GM23338 (cell line): ENCODE data around the gene ZFP36.

ENCODE experiments used
- CREB1 ChIP-seq: fragments of 250-450 bp; sonication (Bioruptor Pico); IDR thresholded peaks from 2 replicates; pipeline ENCODE4 v1.5.0; 2020; ENCODE audit warnings: low read depth, mild to moderate bottlenecking, moderate library complexity
- CTCF ChIP-seq, 2 experiments: fragments of 200-600 bp in 1 of 2; sonication (generic) in 1 of 2; conservative IDR thresholded peaks; 2 replicates each; pipeline versions ENCODE4 v1.5.1 to v1.6.1; 2016 to 2017; ENCODE audit warnings: antibody characterized with exemption in 2 of 2, low read depth in 2 of 2, mild to moderate bottlenecking in 2 of 2, moderate library complexity in 1 of 2
- ETS1 ChIP-seq: IDR thresholded peaks from 2 replicates; pipeline ENCODE4 v1.6.1; 2016; ENCODE audit warnings: antibody characterized with exemption
- EZH2 ChIP-seq: fragments of 200-600 bp; sonication (generic); IDR thresholded peaks from one replicate; pipeline ENCODE4 v1.8.0; 2017; ENCODE audit warnings: antibody characterized with exemption, mild to moderate bottlenecking, low read depth; ENCODE audit not compliant: unreplicated experiment
- EZH2phosphoT487 ChIP-seq: fragments of 200-600 bp; sonication (generic); IDR thresholded peaks from one replicate; pipeline ENCODE4 v1.8.1; 2018; ENCODE audit warnings: antibody characterized with exemption; ENCODE audit not compliant: unreplicated experiment
- JUNB ChIP-seq: IDR thresholded peaks from one replicate; pipeline ENCODE4 v1.6.1; 2016; ENCODE audit warnings: antibody characterized with exemption; ENCODE audit not compliant: unreplicated experiment
- NANOG ChIP-seq: IDR thresholded peaks from 2 replicates; pipeline ENCODE4 v1.6.1; 2016; ENCODE audit warnings: antibody characterized with exemption, borderline replicate concordance
- POLR2AphosphoS5 ChIP-seq: IDR thresholded peaks from 2 replicates; pipeline ENCODE4 v1.6.1; 2016; ENCODE audit warnings: antibody characterized with exemption, low read depth
- TF ChIP-seq, protein P1 (sequence below): IDR thresholded peaks from one replicate; pipeline ENCODE4 v1.6.1; 2018; ENCODE audit warnings: antibody characterized with exemption; ENCODE audit not compliant: unreplicated experiment

- TF ChIP-seq POLR2AphosphoS5 (no peak), EZH2 (no peak), CTCF (conservative IDR thresholded peaks at IDR 0.05; ENCODE audit: low read depth in 2 of 2) (peak; percentile 48 to 63), CREB1 (no peak), NANOG (no peak), EZH2phosphoT487 (no peak), JUNB (no peak), ETS1 (no peak)
- TF ChIP-seq, protein P1, sequence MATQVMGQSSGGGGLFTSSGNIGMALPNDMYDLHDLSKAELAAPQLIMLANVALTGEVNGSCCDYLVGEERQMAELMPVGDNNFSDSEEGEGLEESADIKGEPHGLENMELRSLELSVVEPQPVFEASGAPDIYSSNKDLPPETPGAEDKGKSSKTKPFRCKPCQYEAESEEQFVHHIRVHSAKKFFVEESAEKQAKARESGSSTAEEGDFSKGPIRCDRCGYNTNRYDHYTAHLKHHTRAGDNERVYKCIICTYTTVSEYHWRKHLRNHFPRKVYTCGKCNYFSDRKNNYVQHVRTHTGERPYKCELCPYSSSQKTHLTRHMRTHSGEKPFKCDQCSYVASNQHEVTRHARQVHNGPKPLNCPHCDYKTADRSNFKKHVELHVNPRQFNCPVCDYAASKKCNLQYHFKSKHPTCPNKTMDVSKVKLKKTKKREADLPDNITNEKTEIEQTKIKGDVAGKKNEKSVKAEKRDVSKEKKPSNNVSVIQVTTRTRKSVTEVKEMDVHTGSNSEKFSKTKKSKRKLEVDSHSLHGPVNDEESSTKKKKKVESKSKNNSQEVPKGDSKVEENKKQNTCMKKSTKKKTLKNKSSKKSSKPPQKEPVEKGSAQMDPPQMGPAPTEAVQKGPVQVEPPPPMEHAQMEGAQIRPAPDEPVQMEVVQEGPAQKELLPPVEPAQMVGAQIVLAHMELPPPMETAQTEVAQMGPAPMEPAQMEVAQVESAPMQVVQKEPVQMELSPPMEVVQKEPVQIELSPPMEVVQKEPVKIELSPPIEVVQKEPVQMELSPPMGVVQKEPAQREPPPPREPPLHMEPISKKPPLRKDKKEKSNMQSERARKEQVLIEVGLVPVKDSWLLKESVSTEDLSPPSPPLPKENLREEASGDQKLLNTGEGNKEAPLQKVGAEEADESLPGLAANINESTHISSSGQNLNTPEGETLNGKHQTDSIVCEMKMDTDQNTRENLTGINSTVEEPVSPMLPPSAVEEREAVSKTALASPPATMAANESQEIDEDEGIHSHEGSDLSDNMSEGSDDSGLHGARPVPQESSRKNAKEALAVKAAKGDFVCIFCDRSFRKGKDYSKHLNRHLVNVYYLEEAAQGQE = no peak
Measured at GRCh38 chr19:39415111-39416046, 8.7 kb downstream of the ZFP36 start.
